ENCODE data around the gene HMX3.

The HMX3 gene

GRCh38 chr10:123134915-123135414 is 805 bp upstream of the HMX3 start:
- DNase-seq = no peak

- no peak for DNase-seq
Observed at GRCh38 chr10:123136221-123136805, 543 bp downstream of the HMX3 start.

DNA sequence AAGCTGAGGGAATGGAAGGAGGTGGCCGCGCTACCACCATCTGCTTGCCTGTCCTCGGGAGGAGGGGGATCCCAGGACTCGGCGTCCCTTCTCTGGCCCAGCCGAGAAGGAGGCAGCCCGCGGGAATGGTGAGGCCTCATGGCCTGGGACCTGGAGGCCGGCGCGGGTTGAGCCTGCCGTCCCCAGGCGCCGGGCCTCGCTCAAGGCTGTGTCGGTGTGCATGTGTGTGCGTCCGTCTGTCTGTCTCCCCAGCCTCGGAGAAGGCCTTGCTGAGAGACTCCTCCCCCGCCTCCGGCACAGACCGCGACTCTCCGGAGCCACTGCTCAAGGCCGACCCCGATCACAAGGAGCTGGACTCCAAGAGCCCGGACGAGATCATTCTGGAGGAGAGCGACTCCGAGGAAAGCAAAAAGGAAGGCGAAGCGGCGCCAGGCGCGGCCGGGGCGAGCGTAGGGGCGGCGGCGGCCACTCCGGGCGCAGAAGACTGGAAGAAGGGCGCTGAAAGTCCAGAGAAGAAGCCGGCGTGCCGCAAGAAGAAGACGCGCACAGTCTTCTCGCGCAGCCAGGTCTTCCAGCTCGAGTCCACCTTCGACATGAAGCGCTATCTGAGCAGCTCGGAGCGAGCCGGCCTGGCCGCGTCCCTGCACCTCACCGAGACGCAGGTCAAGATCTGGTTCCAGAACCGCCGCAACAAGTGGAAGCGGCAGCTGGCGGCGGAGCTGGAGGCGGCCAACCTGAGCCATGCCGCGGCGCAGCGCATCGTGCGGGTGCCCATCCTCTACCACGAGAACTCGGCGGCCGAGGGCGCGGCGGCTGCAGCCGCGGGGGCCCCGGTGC is 1.3 kb downstream of the HMX3 start:
- DNase-seq = no peak

DNA sequence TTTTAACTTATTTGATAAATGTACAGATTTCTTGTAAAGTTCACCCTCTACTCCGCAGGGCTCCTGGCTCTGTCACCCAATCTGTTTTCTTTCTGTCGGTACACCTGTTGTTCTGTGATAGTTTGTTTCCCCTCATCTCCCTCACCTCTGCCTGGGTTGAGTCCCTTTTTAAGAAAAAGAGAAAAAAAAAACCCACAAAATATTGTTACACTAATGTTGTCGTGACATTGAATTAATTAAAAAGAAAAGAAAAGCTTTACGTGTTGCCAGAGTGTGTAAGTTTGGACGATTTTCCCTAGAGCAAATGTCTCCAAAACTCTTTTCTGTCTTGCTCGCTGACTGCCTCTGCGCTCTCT is 3.4 kb downstream of the HMX3 start:
- no peak for DNase-seq

DNA sequence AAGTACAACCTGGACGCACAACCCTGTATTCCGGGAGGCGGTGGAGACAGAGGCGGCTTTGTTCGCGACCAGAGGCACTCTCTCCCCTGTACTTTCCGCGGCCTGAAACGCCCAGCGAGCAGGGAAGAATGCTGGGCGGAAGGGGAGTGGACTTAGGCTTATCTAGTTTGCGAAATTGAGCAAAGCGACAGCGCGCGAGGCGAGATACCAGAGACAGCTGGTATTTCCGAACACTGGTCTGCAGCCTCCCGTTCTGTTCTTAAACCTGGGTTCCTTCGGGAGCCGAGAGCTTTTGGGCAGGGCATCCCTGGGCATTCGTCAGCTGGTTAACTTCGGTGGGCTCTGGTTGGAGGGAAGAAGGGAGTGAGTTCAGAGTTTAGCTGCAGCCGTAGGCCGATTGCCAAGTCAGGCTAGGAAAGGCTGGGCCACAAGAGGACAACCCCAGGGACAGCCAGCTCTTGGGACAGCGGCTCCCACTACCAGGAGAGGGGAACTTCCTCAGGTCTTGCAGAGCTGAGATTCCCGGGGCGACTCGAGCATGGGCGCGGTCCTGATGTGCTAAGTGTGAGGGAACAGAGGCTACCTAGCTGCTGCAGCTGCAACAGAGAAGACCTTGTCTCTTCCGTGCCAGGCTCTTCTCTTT is 3.9 kb downstream of the HMX3 start:
- DNase-seq = no peak

DNA sequence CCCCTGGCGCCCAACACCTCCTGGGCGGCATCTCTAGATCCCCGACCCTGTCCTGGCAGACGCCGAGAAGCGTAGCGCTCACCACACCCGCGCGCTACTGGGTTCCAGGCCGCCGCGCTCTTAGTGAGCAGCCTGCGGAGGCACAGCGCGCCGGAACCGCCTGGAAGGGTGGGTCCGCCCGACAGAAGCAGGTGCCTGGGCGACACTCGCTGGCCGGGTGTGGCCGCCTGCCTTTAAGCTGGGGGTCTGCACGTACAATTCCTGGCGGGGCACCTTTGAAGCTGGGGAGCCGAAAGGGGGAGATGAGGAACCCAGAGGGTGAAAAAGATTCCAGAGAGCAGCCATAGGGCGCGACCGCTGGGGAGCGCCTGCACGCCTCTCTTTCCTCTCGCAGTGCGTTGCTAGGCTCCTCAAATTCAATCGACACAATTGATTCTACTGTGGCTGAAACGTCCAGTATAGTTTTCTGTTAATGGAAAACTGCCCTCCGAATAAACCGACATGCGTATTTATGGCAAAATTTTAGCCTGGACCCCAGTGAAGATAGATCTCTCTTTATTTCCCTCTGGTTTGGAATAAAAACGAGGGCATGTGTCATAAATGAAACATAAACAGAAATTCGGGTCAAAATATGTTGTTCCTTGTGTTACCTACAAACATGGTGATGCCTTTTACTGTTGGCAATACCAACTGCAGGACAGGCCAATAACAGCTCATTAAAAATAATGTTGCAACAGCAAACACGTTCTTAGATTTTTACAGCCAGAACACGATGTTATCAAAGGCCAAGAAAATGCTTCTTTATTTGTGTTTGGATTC is 4.6 kb downstream of the HMX3 start:
- DNase-seq = no peak

GRCh38 chr10:123140983-123141390 is 5.2 kb downstream of the HMX3 start:
- DNase-seq = no peak

- DNase-seq = no peak
Observed at GRCh38 chr10:123141791-123142700, 6.3 kb downstream of the HMX3 start.

DNA sequence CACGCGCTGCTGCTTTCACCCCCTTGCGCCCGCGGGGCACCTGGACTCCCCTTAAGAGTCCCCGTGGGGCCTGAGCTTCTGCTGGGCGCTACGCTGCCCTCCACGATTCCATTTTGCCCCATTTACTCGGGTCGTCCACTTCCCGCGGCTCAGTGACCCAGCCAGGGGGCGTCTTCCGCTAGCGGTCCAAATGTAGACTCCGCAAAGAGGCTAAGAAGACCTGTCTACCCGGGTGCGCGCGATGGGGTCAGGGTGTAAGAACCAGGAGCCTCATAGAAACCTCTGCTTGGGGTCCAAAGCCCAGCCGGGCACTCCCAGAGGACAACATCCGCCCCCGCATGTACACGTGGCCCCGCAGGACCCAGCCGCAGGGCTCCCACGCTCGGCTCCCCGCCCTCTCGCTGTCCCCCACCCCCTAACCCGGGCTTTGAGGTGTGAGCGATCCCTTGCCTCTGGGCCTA is 7.0 kb downstream of the HMX3 start:
- DNase-seq = no peak

DNA sequence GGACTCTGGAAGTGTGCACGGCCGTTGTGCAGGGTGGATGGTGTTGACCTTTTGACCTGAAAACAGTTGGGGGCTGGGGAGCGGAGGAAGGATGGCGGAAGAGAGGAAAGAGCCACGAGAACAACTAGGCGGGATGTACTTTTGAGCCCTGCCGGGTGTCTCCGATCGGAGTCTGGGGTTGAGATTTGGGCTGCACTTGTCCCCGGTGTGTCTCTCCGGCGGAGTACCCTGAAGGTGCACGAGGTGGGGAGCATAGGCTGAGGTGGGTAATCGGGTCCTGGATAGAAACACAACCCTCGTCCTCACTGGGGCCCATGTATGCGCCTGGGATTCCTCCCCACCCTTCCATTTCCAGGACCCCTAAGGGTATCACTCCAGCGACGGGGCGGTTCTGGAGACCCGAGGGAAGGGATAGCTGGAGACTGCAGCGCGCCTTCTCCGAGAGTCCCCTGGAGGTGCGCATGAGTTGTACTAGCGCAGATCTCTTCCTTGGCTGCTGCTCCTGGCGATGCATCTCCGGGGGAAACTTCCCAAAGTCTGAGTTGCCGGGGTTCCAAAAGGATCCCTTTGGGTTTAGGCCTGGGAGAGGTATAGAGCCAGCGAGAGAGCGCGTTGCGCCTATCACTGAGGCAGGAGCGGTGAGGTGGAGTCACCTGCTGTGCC is 7.5 kb downstream of the HMX3 start:
- no peak for DNase-seq

DNA sequence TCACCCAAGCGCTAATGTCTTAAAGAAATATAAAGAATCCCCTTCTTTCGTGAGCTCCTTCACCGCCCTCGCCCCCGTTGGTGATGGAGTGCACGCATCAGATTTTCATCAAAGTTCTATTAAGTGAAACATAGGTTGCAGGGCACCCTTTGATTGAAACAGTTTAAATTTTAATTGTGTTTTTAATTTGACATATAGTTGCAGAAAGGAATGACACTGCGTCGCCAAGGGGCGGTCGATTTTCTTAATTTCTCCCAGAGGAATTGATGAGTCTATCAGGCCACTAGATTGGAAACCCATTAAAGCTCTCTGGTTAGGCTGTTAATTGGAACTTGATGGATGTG is 8.0 kb downstream of the HMX3 start:
- DNase-seq = no peak

DNA sequence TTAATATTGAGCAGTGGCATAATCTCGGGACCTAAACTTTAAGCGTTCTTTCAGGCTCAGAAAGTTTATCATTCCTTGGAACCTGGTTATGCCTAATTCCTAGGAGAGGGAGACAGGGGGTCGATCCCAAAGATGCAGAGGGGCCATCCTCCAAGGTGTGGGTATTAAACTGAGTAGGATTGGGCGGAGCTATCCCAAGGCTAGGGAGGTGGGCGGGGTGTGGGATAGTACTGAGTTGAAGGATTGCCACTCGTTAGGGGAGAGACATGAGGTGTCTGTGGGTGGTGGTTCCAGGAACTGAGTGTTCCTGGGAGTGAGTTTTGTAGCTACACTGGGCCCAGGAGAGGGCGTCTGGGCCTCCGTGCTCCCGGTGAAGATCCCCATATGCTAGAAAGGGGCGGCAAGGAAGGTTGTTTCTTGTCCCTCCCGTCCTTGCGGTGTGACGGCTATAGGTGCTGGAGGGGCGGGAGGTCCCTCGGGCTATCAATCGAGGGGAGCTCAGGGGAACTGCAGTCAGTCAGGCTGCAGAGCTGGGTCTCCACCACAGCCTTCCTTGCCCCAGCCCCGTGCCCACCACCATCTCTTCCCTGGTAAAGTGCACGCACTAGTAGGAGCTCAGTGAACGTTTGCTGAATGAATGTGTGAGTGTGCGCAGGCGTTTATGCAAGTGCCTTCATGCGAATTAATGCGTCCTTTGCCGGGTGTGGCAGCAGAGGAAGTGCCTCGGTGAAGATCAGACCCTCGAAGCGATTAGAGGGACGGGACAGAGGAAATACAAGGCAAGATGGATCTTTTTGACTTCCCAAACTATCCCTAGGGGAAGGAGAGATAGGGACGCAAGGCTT is 9.1 kb downstream of the HMX3 start:
- DNase-seq = no peak

DNA sequence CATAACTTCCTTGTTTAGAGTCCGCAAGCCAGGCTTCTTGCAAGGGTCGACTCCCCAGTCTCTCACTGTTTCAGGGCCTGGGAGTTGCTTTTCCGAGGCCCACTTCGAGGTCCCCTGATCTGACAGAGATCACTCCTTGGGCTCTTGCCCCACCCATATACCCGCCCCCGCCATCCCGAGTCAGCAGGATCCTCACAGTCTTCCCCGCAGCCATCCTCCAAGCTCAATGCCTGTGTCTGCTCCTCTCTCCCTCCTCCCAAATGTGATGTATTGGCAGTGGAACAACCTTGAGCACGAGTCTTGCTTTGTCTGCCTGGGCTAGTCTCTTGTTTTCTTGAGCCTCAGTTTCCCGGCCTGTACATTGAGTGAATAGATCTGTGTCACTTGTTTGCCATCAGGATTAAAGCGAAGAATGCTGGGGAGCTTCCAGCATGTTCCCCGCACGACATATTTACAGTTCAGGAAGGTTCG is 9.8 kb downstream of the HMX3 start:
- no peak for DNase-seq

DNA sequence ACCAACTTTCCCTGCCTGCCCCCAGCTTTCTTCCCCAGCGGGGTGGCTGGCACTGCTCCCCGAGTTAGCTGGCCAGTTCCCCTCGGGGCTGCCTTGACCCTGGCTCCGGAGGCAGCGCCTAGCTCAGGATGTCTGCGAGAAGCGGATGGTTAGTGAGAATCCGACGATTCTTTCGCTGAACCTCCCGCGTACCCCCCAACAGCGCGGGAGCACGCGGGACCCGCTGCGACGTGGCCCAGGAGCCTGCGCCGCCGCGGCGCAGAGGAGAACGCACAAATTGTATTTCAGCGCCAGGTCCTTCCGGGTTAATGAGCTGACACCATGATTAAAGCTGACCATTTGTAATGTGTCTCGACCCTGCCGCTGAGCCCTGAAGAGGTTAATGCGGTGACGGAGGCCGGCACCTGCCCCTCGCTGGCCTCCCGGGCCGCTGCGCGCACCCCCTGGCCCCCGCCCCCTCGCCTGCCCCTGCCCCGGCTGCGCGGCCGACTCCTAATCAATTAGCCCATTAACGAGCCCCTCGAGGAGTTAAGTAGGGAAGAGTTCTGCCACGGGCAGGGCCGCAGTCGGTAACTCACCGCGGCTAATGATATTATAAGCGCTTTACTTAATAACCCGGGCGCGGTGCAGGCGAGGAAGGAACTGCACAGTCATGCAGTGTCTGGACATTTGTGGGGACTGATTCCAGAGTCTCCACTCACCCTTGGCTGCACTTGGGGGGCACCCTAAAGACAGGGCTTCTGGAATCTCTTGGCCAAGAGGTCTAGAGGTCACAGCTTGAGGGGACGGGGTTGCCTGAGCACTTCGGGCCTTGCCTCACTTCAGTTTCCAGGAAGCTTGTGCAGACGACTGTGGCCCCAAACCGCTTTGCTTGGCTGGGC is 10.5 kb downstream of the HMX3 start:
- no peak for DNase-seq

DNA sequence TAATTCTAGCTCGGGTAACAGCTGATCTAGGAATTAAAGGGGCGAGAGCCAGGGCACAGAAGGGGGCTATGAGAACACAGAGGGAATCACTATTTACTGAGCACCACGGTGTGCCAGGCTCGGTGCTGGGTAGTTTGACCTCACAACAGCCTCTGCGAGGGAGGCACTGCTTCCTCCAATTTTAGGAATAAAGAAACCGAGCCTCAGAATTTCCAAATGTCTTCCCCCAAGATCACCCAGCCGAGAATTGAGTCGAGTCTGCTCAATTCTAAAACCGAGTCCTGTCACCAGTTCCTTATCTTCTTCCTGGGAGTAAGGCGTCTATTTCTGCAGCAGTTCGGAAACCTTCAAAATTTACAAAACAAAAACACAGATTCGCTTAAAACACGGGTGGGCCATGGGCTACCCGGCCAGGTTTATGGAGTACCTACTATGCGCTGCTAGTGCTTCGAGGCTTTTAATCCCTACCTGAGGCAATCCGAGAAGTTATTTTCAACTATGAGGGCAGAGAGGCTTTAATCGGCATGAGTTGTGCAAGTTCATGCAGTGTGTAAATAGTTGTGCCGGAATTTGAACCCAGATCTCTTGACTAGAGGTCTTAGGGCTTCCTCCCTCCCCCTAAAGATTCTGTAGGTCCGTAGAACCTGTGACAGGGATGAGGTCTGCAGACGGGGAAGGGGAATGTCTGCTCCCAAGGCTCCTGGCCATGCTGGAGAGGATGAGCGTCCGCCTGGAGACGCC is 11.3 kb downstream of the HMX3 start:
- DNase-seq = no peak

DNA sequence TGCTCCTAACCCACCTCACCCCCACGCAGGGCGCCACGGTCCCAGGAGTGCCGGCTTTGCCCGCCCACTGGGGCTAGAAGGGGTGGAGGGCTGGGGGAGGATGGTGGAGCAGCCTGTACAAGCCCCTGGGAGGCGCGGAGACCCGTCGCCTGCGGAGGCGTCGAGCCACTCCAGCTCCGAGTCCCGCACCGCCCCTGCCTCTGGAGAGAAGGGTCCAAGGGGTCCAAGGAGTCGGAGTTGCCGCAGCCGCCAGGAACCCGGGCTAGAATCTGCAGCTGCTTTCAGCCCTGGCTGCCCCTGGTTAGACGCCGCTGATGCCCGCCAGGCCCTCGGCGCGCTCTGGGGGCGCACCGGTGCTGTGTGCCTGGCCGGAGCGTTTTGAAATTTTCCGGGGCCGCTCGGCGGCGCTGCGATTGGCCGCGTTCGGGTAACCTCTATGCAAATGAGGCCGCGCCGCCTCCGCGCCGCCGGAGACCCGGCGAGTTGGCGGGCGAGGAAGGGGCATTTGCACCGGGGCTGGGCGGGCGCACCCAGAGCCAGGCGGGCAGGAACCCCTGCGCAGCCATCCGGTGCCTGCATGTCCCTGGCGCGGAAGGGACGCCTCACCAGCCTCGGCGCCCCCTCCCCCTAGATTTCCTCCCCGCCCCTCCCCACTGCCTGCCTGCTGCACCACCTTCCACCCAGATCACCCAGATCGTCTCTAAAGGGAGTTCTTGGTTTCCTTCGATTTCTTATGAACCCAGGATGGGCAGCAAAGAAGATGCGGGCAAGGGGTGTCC is 12.1 kb downstream of the HMX3 start, which contains the start of gene HMX2:
Gene HMX2, plus strand, starts transcription at position 502 of the 779 bp plus-strand sequence. Its CDS starts 243 bp downstream, at position 745.
- DNase-seq = no peak

GRCh38 chr10:123148414-123149161 is 12.8 kb downstream of the HMX3 start:
- no peak for DNase-seq

All from effector CD8-positive, alpha-beta T cell (primary cell).